AG04450 (cell line): ENCODE data around the gene CST9. TPM values are rescaled to one million over a fixed set of nuclear protein-coding genes. Genes with fewer than 3 reads are reported as not detected.

Experiments
- CTCF ChIA-PET: fragments of 300-600, 350-600 bp; formaldehyde crosslinking; extraction: SDS; loops from one replicate; lab custom pipeline; 2022; ENCODE audit warnings: antibody characterized with exemption, inconsistent platforms; lab: Charles Lee
- POLR2A ChIA-PET: fragments of 350-600 bp; formaldehyde crosslinking; extraction: SDS; loops from one replicate; lab custom pipeline; 2021; ENCODE audit warnings: antibody characterized with exemption, inconsistent platforms; lab: Yijun Ruan, JAX
- DNase-seq: peaks from one replicate; pipeline ENCODE4 v3.0.0-alpha.2; 2011; ENCODE audit warnings: low read depth, low spot score
- H3K27ac ChIP-seq: one replicate; pipeline ENCODE4 v1.5.1; 2012; ENCODE audit warnings: low read depth, low read length, control low read depth
- H3K27me3 ChIP-seq: one replicate; pipeline ENCODE4 v1.6.0; 2012; ENCODE audit warnings: low read length; ENCODE audit not compliant: control insufficient read depth, insufficient read depth
- H3K4me3 ChIP-seq: 2 replicates; pipeline ENCODE4 v1.5.1; 2011; ENCODE audit warnings: mild to moderate bottlenecking, low read depth, low read length, control low read depth
- H3K9me3 ChIP-seq: 2 replicates; pipeline ENCODE4 v1.5.1; 2012; ENCODE audit warnings: low read length; ENCODE audit not compliant: control insufficient read depth, insufficient read depth
- polyA plus RNA-seq: library from polyadenylated mRNA; depleted of rRNA; stranded (reverse); fragments of >200 nt; gene quantifications from 2 replicates; pipeline ENCODE4 v1.2.3, GENCODE V29; 2011
- TF ChIP-seq, protein P1 (sequence below): IDR thresholded peaks from 2 replicates; pipeline ENCODE4 v1.5.1; 2011; ENCODE audit warnings: low read depth, low read length, control low read depth, inconsistent platforms

Gene CST9
- polyA plus RNA-seq, 1 experiment: not detected

GRCh38 chr20:23652371-23652770, 46.7 kb upstream of the CST9 start:
- Histone ChIP-seq H3K4me3 (no peak overlapping the region), H3K27me3 (no peaks in the 10 kb centered on the region), H3K9me3 (no peaks in the 10 kb centered on the region; the same call in 1 of the 2 replicates), H3K27ac (no peak overlapping the region)
- POLR2A ChIA-PET: no interaction called here
- TF ChIP-seq, protein P1, sequence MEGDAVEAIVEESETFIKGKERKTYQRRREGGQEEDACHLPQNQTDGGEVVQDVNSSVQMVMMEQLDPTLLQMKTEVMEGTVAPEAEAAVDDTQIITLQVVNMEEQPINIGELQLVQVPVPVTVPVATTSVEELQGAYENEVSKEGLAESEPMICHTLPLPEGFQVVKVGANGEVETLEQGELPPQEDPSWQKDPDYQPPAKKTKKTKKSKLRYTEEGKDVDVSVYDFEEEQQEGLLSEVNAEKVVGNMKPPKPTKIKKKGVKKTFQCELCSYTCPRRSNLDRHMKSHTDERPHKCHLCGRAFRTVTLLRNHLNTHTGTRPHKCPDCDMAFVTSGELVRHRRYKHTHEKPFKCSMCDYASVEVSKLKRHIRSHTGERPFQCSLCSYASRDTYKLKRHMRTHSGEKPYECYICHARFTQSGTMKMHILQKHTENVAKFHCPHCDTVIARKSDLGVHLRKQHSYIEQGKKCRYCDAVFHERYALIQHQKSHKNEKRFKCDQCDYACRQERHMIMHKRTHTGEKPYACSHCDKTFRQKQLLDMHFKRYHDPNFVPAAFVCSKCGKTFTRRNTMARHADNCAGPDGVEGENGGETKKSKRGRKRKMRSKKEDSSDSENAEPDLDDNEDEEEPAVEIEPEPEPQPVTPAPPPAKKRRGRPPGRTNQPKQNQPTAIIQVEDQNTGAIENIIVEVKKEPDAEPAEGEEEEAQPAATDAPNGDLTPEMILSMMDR: no peak
- CTCF ChIA-PET: no interaction called here
- DNase-seq: no peak

DNA sequence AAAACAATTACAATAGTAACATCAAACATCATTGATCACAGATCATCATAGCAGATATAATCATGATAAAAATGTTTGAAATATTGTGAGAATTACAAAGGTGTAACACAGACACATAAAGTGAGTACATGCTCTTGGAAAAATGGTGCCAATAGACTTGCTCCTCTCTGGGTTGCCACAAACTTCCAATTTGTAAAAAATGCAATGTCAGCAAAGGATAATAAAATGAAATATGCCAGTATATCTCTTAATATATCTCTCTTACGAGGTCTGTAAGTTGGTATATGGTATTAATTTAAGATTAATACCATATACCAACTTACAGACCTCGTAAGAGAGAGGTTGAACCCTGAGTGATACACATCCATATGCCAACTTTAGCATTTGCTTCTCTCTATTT, 45.4 kb upstream of the CST9 start:
- Histone ChIP-seq H3K27me3 (no peaks in the 10 kb centered on the region), H3K9me3 (no peaks in the 10 kb centered on the region; the same call in 1 of the 2 replicates), H3K27ac (no peak overlapping the region), H3K4me3 (no peak overlapping the region)
- DNase-seq: no peak
- ChIA-PET CTCF (no interaction called here), POLR2A (no interaction called here)
- TF ChIP-seq, protein P1: no peak

DNA sequence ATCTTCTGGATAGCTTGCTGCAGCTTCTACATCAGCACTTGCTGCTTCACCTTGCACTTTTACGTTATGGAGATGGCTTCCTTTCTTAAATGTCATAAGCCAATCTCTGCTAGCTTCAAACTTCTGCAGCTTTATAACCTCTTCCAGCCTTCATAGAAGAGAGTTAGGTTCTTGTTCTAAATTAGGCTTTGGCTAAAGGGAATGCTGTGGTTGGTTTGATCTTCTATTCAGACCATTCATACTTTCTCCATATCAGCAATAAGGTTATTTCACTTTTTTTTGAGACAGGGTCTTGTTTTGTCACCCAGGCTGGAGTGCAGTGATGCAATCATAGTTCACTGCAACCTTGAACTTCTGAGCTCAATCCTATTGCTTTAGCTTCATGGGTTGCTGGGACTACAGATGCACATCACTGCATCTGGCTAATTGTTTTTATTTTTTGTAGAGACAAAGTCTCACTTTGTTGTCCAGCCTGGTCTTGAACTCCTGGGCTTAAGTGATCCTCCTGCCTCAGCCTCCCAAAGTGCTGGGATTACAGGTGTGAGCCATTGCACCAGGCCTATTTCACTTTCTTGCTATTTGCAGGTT, 44.2 kb upstream of the CST9 start:
- H3K4me3 ChIP-seq: no peak overlapping the region
- H3K27ac ChIP-seq: no peak overlapping the region
- DNase-seq: no peak
- no peaks in the 10 kb centered on the region for H3K9me3 ChIP-seq
- CTCF ChIA-PET: no interaction called here
- no peaks in the 10 kb centered on the region for H3K27me3 ChIP-seq
- POLR2A ChIA-PET: no interaction called here
- TF ChIP-seq, protein P1: no peak

GRCh38 chr20:23649242-23649641, 43.5 kb upstream of the CST9 start:
- no peak overlapping the region for H3K4me3 ChIP-seq
- CTCF ChIA-PET: no interaction called here

DNA sequence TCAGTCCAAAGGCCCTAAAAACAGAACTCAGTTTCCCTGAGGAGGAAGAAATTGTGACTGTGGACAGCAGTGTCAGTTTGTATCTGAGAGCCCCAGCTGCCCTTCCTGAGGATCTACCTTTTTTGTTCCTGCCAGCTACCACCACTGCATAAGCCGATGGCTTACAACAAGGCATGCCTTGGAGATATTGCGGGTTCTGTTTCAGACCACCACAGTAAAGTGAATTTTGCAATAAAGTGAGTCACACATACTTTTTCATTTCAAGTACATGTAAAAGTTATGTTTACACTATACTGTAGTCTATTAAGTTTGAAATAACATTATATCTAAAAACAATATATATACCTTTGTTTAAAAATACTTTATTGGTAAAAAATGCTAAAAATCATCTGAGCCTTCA, 41.6 kb upstream of the CST9 start:
- Histone ChIP-seq H3K9me3 (no peaks in the 10 kb centered on the region), H3K27ac (no peak overlapping the region), H3K4me3 (no peak overlapping the region), H3K27me3 (no peaks in the 10 kb centered on the region)
- POLR2A ChIA-PET: no interaction called here
- TF ChIP-seq, protein P1: no peak
- DNase-seq: no peak
- CTCF ChIA-PET: no interaction called here

More at GRCh38 chr20:23649242-23649641, 43.5 kb upstream of the CST9 start:
- no peak for DNase-seq
- H3K27me3 ChIP-seq: no peaks in the 10 kb centered on the region
- H3K9me3 ChIP-seq: no peaks in the 10 kb centered on the region
- H3K27ac ChIP-seq: no peak overlapping the region
- TF ChIP-seq, protein P1: no peak
- POLR2A ChIA-PET: no interaction called here
